Measurements from ENCODE around the gene XPNPEP2.

GRCh38 chrX:129695535-129695934 is 43.2 kb upstream of the XPNPEP2 start:
- TF ChIP-seq ZBTB40 (IDR thresholded peaks at IDR 0.05) (no peak), ZBTB40 (CRISPR knock-in tag; IDR thresholded peaks at IDR 0.05) (no peak), AFF4 (CRISPR knock-in tag; IDR thresholded peaks at IDR 0.05) (no peak), CTCF (IDR thresholded peaks at IDR 0.05 in 2 of 3, conservative IDR thresholded peaks at IDR 0.05 in 1 of 3; ENCODE audit: insufficient read depth in 2 of 3, low read depth in 1 of 3, low read length in 3 of 3) (no peak), NBN (IDR thresholded peaks at IDR 0.05; ENCODE audit: low read depth) (no peak)

Data from K562 (cell line).